Measurements from ENCODE around the gene KIAA1671.

- TF ChIP-seq CTCF (conservative IDR thresholded peaks at IDR 0.05; ENCODE audit: low read depth, low read length) (no peak), EZH2 (IDR thresholded peaks at IDR 0.05; ENCODE audit: borderline replicate concordance, low read depth, low read length, poor library complexity, severe bottlenecking) (no peak)
Observed at GRCh38 chr22:24925586-24926427, 26.7 kb upstream of the KIAA1671 start.

Measured in A673 (cell line).